T-helper 1 cell treated with Interleukin-12 subunit alpha and Interleukin-12 subunit beta and Interleukin-4 antibody, amounts not matched to agents 30 ng/mL and 1 ng/mL, for 36 hours (primary cell): ENCODE results near the gene PGAM5. TPM values are rescaled to one million over a fixed set of nuclear protein-coding genes. Genes with fewer than 3 reads are reported as not detected.

Experiments
- intact Hi-C: fragments of 100-400 bp; cut with micrococcal nuclease; formaldehyde crosslinking; loops from one replicate; pipeline ENCODE4 v1.15.1; 2024
- total RNA-seq: library from RNA; stranded (reverse); gene quantifications from 2 replicates; pipeline ENCODE4 v1.2.3, GENCODE V29; 2022

Gene PGAM5
- total RNA-seq, result 57.0 and 59.0 TPM in 2 replicates

- intact Hi-C loops, result loop anchor here (1.0 to 2.0 kb wide), 9 partner anchors 23 to 522 kb away; partner anchors contain the start of genes ANKLE2, CHFR, POLE and PXMP2
Observed at GRCh38 chr12:132710405-132711079, at the start of gene PGAM5. PGAM5 (plus strand) TSS chr12:132710842; CDS start chr12:132710877, 35 bp downstream.

GRCh38 chr12:132660996-132661395, 49.6 kb upstream of the PGAM5 start:
- intact Hi-C loops, result no loop called here

GRCh38 chr12:132661972-132662371, 48.7 kb upstream of the PGAM5 start:
- intact Hi-C loops, result no loop called here

GRCh38 chr12:132662901-132663755, 47.5 kb upstream of the PGAM5 start:
- intact Hi-C loops, result no loop called here

GRCh38 chr12:132664206-132665148, 46.2 kb upstream of the PGAM5 start:
- intact Hi-C loops, result no loop called here

- intact Hi-C loops, result no loop called here
Observed at GRCh38 chr12:132665149-132665491, 45.5 kb upstream of the PGAM5 start.

GRCh38 chr12:132665794-132666193, 44.8 kb upstream of the PGAM5 start:
- intact Hi-C loops, result no loop called here

- intact Hi-C loops, result no loop called here
Observed at GRCh38 chr12:132668191-132669088, 42.2 kb upstream of the PGAM5 start.

- intact Hi-C loops, result no loop called here
Observed at GRCh38 chr12:132669166-132669879, 41.3 kb upstream of the PGAM5 start.

- intact Hi-C loops, result no loop called here
Observed at GRCh38 chr12:132672116-132672515, 38.5 kb upstream of the PGAM5 start.

- intact Hi-C loops, result no loop called here
Observed at GRCh38 chr12:132672678-132673077, 38.0 kb upstream of the PGAM5 start.

GRCh38 chr12:132673288-132674179, 37.1 kb upstream of the PGAM5 start:
- intact Hi-C loops, result no loop called here

GRCh38 chr12:132674561-132674960, 36.1 kb upstream of the PGAM5 start:
- intact Hi-C loops, result no loop called here

- intact Hi-C loops, result no loop called here
Observed at GRCh38 chr12:132675757-132676432, 34.7 kb upstream of the PGAM5 start.

GRCh38 chr12:132677492-132677891, 33.1 kb upstream of the PGAM5 start:
- intact Hi-C loops, result no loop called here

- intact Hi-C loops, result loop anchor here (10.0 kb wide), 1 partner anchor 541 kb away; the partner anchor contains the start of genes DDX51 and NOC4L
Observed at GRCh38 chr12:132685400-132685799, 25.2 kb upstream of the PGAM5 start.

- intact Hi-C loops, result loop anchor here (1.0 to 10.0 kb wide), 8 partner anchors 23 to 758 kb away; partner anchors contain the start of genes ANKLE2, CHFR, DDX51 and NOC4L
Observed at GRCh38 chr12:132686825-132687210, 23.8 kb upstream of the PGAM5 start.
